ENCODE measurements around the gene IKBKG.

- TF ChIP-seq POLR2A (IDR thresholded peaks at IDR 0.05) (no peak), CTCF (IDR thresholded peaks at IDR 0.05) (no peak)
Observed at GRCh38 chrX:154517101-154517781, 30.2 kb upstream of the IKBKG start.
